ENCODE measurements around the gene CASZ1. TPM values are rescaled to one million over a fixed set of nuclear protein-coding genes. Genes with fewer than 3 reads are reported as not detected.

Gene CASZ1
- total RNA-seq, 1 experiment from 2014 or later: 3.9 TPM

- Histone ChIP-seq H3K23me2 (ENCODE audit: insufficient read length, low read depth, low read length, poor library complexity, severe bottlenecking) (peaks cover 4% of the 10 kb centered on the region), H4K5ac (ENCODE audit: insufficient read length, low read depth, low read length) (no peak overlapping the region)
- WGBS (ENCODE audit: extremely low coverage, insufficient read length, low lambda C conversion rate): no CpG with 5 or more reads among the region's 6 CpGs
These were observed 199.7 kb downstream of the CASZ1 start for GRCh38 chr1:10596780-10597179.

More at GRCh38 chr1:10596780-10597179, 199.7 kb downstream of the CASZ1 start:
- no peak overlapping the region for H2BK12ac ChIP-seq (ENCODE audit: insufficient read length, low read depth, low read length)
- no peak overlapping the region for H3K18ac ChIP-seq (ENCODE audit: insufficient read length, low read depth, low read length)
- H2BK5ac ChIP-seq (ENCODE audit: insufficient read length, low read length): no peak overlapping the region
- peaks cover 2% of the 10 kb centered on the region for H4K20me1 ChIP-seq (ENCODE audit: control insufficient read depth, insufficient read depth, insufficient read length)
- H3K23ac ChIP-seq (ENCODE audit: insufficient read length, low read depth, low read length): no peak overlapping the region
- H3K27ac ChIP-seq (ENCODE audit: insufficient read length, low read depth, low read length): no peak overlapping the region
- H2BK15ac ChIP-seq (ENCODE audit: low read depth, low read length): no peak overlapping the region
- no peak overlapping the region for H3K14ac ChIP-seq (ENCODE audit: insufficient read depth, low read length)
- H3T11ph ChIP-seq (ENCODE audit: low read length): no peak overlapping the region
- TF ChIP-seq CTCF (conservative IDR thresholded peaks at IDR 0.05): no peak
- no peak overlapping the region for H2BK120ac ChIP-seq (ENCODE audit: low read depth, low read length, poor library complexity, severe bottlenecking)
- Mint-ChIP-seq H3K9me3 (no peaks in the 10 kb centered on the region), H3K4me1 (peaks cover 49 to 59% of the 10 kb centered on the region in 2 experiments), H3K27me3 (ENCODE audit: low read depth) (no peaks in the 10 kb centered on the region), H3K4me3 (no peak overlapping the region), H3K36me3 (ENCODE audit: insufficient read depth in 1 of 3, low read depth in 3 of 3) (0 out of 7 replicates have a peak, but pooled peaks cover 0 to 4% (median 0%) of the 10 kb centered on the region in 3 experiments), H3K27ac (peak overlapping the region in 1 of 3 experiments; percentile 50; a peak in 1 of 7 replicates)
- H2AK5ac ChIP-seq (ENCODE audit: insufficient read length, low read length): no peak overlapping the region
- no peak overlapping the region for H4K8ac ChIP-seq (replicated peaks; ENCODE audit: insufficient read length, low read depth, low read length)
- no peak overlapping the region for H4K91ac ChIP-seq (ENCODE audit: insufficient read length, low read depth, low read length)
- no peaks in the 10 kb centered on the region for H3K79me2 ChIP-seq (ENCODE audit: insufficient read depth, low read length)
- H3K4me1 ChIP-seq (ENCODE audit: insufficient read depth, low read length): peaks cover 11% of the 10 kb centered on the region; the same call in 1 of the 2 replicates
- H3K9ac ChIP-seq (ENCODE audit: extremely low read depth, insufficient read length, low read length): no peak overlapping the region
- no peaks in the 10 kb centered on the region for H3K9me3 ChIP-seq (ENCODE audit: control insufficient read depth, low read depth, low read length)
- H3K4ac ChIP-seq (ENCODE audit: low read depth, low read length): no peak overlapping the region
- H3K56ac ChIP-seq (ENCODE audit: insufficient read length, low read depth, low read length): no peak overlapping the region
- H3K79me1 ChIP-seq (ENCODE audit: insufficient read depth, low read depth, low read length, poor library complexity, severe bottlenecking): no peaks in the 10 kb centered on the region
- H3K27me3 ChIP-seq (ENCODE audit: insufficient read depth, low read length): no peaks in the 10 kb centered on the region; the same call in 1 of the 2 replicates
- H3K4me2 ChIP-seq (ENCODE audit: insufficient read depth, insufficient read length, low read length): no peak overlapping the region
- no peak overlapping the region for H2AFZ ChIP-seq (ENCODE audit: low read length)
- no peak overlapping the region for H2BK20ac ChIP-seq (ENCODE audit: low read depth, low read length, poor library complexity, severe bottlenecking)
- DNase-seq: no peak

Measured in H9 (cell line).